Left lung (tissue), 10 donors: ENCODE measurements around the gene ZRANB2. TPM values are rescaled to one million over a fixed set of nuclear protein-coding genes. Genes with fewer than 3 reads are reported as not detected.

Experiments used
- ATAC-seq: fragments of 200-7000 bp; cut with Tn5 transposase; one replicate; pipeline ENCODE4 v1.9.1; 2020; ENCODE audit warnings: moderate library complexity
- DNase-seq, 4 donors: peaks; one replicate each; pipeline ENCODE4 v3.0.0-alpha.2; 2013 to 2020
- H3K27ac ChIP-seq, 2 donors: fragments of 200-600 bp; sonication (generic) in 1 of 2; one replicate each; pipeline versions ENCODE4 v1.5.0 to v1.8.0; 2020 to 2021
- H3K27me3 ChIP-seq, 2 donors: fragments of 200-600 bp; sonication (generic) in 1 of 2; one replicate each; pipeline versions ENCODE4 v1.5.0 to v1.8.0; 2020 to 2021
- H3K36me3 ChIP-seq, 2 donors: fragments of 200-600 bp; sonication (generic) in 1 of 2; one replicate each; pipeline versions ENCODE4 v1.5.0 to v1.8.0; 2020 to 2021
- H3K4me1 ChIP-seq, 2 donors: fragments of 200-600 bp; one replicate each; pipeline ENCODE4 v1.8.0; 2021
- H3K4me3 ChIP-seq, 2 donors: fragments of 200-600 bp; sonication (generic) in 1 of 2; one replicate each; pipeline versions ENCODE4 v1.5.0 to v1.8.0; 2020 to 2021; ENCODE audit warnings: mild to moderate bottlenecking in 1 of 2
- H3K9me3 ChIP-seq, 2 donors: fragments of 200-600 bp; sonication (generic) in 1 of 2; one replicate each; pipeline versions ENCODE4 v1.5.0 to v1.8.0; 2020 to 2021
- CTCF ChIP-seq, 2 donors: fragments of 200-600 bp; sonication (generic) in 1 of 2; IDR thresholded peaks; one replicate each; pipeline versions ENCODE4 v1.5.0 to v1.8.0; 2021; ENCODE audit warnings: antibody characterized with exemption in 2 of 2
- intact Hi-C, 2 donors: fragments of 100-400 bp; cut with DNase I; formaldehyde crosslinking; loops; one replicate each; pipeline versions ENCODE4 v1.11.2 to v1.14.2; 2022
- microRNA-seq, 2 donors: library from miRNA; unstranded; fragments of <30 nt; microRNA quantifications; one replicate each; pipeline ENCODE4, GENCODE V29; 2019
- polyA plus RNA-seq, 6 donors: library from polyadenylated mRNA; unstranded; fragments of 120-200 nt; gene quantifications; one replicate each; pipeline ENCODE4 v1.2.1, GENCODE V29; 2013; ENCODE audit not compliant: insufficient read length in 6 of 6
- total RNA-seq, 2 donors: library from RNA; stranded (reverse); fragmentation: NEBNext Ultra II Directional; extraction: Animal tissue kit (Norgen Biotek cat#: 25700); gene quantifications; one replicate each; pipeline ENCODE4 v1.2.1, GENCODE V29; 2021
- donor health status: DM: no; HTN: yes; CAD: no.
- donor health status: DM: no; HTN: no; CAD: no.

Gene ZRANB2
- total and polyA plus RNA-seq, 8 donors: 69.8 to 244 (median 229) TPM

- intact Hi-C loops: no loop called here
- ATAC-seq: no peak
Measured at GRCh38 chr1:71015745-71016144, 65.1 kb downstream of the ZRANB2 start.

GRCh38 chr1:71014178-71014579 is 66.7 kb downstream of the ZRANB2 start:
- H3K36me3 ChIP-seq: no peaks in the 10 kb centered on the region
- no peak overlapping the region for H3K4me3 ChIP-seq
- intact Hi-C loops: no loop called here
- H3K27me3 ChIP-seq: no peaks in the 10 kb centered on the region
- ATAC-seq (no peak), DNase-seq (no peak)
- no peaks in the 10 kb centered on the region for H3K9me3 ChIP-seq
- no peak for TF ChIP-seq CTCF (IDR thresholded peaks at IDR 0.05)
- H3K27ac ChIP-seq: no peak overlapping the region
- no peaks in the 10 kb centered on the region for H3K4me1 ChIP-seq

More at GRCh38 chr1:71015745-71016144, 65.1 kb downstream of the ZRANB2 start:
- Histone ChIP-seq H3K27me3 (no peaks in the 10 kb centered on the region), H3K27ac (no peak overlapping the region), H3K36me3 (no peaks in the 10 kb centered on the region), H3K4me3 (no peak overlapping the region), H3K4me1 (no peaks in the 10 kb centered on the region), H3K9me3 (no peaks in the 10 kb centered on the region)
- no peak for TF ChIP-seq CTCF (IDR thresholded peaks at IDR 0.05)
- no peak for DNase-seq

Small RNAs within 50 kb of the gene (microRNA-seq; reads per million reads assigned to microRNA genes)
- 443 to 554 reads per million in 2 donors for gene MIR186

Other genes starting within 250 kb of the ZRANB2 start
- 1 to 10 TPM; 1.0 to 1.6 TPM for gene PTGER3, start 33.2 kb downstream of the ZRANB2 start, total RNA-seq
- gene PTGER3, start 33.2 kb downstream of the ZRANB2 start, polyA plus RNA-seq: 1 to 10 TPM in 1 of 6 donors, under 1 TPM in 5; 0.24 to 1.1 (median 0.39) TPM